CD4-positive, alpha-beta T cell treated with Interleukin-12 subunit alpha and Interleukin-12 subunit beta, for 1 hour (primary cell): ENCODE measurements around the gene ASB10.

ENCODE experiments used
- DNase-seq: peaks from one replicate; pipeline ENCODE4 v3.0.0-alpha.2; 2020

The ASB10 gene

DNA sequence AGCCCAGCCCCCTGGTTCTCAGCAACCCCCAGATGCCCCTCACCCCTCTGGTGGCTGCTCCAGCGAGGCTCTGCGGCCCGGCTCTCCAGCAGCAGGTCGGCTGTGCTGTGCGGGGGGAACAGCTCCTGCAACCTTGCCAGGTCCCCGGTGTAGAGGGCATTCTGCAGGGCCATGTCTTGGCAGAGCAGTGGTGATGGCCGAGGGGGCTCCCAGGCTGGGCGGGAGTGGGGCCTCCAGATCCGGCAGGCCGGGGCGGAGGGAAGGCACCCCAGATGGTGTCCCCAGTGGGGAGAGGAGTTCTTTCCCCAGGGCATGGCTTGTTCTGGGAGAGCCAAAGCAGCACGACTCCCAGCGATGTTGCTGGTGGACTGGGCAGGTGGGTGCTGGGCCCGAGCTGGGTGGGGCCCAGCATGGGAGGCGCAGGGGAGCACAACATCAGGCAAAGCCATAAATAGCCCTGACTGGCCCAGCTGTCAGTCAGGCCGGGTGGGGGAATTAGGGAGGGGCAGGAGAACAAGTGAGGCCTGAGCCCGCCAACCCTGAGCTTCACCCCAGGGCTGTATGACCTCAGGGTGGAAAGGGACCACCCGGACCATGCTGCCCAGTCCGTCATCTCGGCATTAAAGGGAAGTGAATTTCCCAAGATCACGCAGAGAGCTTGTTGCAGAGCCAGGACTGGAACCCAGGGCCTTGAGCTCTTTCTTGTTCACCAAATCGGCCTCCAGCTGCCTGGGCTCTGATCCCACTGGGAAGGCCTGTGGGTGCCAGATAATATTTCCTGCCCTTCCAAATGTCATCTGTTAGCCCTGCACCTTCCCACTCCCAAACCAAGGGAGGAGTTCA, 580 bp upstream of the ASB10 start:
- DNase-seq: no peak

DNA sequence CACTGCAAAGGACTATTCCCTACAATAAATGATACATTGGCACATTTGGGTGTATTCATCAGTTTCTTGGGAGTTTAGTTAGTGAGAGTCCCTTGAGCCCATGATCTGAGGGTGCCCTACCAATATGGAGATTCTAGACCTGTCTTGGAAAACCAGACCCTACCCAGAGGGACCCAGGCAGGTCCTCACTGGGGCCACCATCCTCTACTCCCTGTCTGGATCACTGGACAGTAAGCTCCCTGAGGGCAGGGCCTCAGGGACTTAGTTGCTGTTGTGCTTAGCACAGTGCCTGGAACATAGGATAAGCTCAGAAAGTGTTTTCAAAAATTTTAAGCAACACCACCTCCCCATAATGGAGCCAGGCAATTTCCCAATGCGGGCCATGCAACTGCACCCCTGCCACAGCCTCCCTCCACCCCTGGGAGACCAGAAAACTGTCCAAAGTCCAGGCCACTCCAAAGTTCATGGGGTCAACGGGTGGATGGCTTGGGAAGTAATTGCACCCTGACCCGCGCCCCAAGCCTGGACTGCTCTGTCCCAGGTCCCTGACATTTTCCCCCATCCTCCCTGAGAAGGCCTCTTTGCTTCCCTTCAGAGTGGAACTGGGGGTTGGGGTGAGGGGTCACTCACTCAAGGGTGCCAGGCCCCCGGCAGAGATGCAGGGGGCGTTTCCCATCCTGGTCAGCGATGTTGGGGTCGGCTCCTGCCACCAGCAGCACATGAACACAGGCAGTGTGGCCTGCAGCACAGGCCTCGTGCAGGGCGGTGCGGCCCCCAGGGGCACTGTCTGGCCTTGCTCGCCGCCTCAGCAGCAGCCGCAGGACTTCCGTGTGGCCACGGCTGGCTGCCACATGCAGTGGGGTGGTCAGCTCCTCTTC, 1.0 kb downstream of the ASB10 start:
- DNase-seq: no peak

- no peak for DNase-seq
Measured at GRCh38 chr7:151181011-151181431, 6.0 kb downstream of the ASB10 start.

- no peak for DNase-seq
Measured at GRCh38 chr7:151179946-151180345, 7.1 kb downstream of the ASB10 start.

GRCh38 chr7:151179287-151179860, 7.7 kb downstream of the ASB10 start:
- DNase-seq: no peak

- no peak for DNase-seq
Measured at GRCh38 chr7:151178831-151179230, 8.2 kb downstream of the ASB10 start.

DNA sequence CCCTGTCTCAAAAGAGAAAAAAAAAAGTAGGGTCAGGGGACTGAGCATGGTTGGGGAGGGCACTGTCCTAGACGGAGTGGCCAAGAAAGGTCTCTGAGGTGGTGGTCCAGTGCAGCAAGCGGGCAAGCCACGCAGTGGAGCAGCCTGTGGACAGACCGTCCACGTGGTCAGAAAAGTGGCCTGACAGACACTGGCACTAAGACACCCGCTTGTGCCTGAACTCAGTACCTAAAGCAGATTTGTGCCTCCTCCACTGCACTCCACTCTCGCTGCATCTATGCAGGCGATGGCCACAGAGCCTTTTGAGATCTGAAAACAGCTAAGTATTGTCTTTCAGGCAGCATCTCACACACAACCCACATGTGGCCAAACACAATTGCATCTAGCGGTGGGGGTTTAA, 8.8 kb downstream of the ASB10 start:
- no peak for DNase-seq

DNA sequence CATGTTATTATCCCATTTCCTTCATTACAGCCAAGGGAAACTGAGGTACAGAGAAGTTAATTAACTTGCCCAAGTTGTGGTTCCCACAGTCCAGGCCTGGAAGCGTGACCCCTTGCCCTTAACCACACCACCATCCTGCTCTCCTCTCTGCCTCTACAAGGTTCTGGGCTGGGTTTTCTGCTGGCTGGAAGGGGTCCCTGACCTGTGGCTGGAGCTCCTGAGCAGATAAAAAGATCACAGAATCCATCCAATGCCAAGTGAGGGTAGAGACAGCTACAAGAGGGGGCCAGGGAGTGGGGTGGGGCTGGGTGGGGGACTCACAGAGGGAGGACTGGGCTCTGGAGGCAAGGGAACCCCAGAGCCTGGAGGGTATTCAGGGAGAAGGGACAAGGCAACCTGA, 9.7 kb downstream of the ASB10 start:
- DNase-seq: no peak

GRCh38 chr7:151176401-151176800, 10.6 kb downstream of the ASB10 start:
- no peak for DNase-seq

DNA sequence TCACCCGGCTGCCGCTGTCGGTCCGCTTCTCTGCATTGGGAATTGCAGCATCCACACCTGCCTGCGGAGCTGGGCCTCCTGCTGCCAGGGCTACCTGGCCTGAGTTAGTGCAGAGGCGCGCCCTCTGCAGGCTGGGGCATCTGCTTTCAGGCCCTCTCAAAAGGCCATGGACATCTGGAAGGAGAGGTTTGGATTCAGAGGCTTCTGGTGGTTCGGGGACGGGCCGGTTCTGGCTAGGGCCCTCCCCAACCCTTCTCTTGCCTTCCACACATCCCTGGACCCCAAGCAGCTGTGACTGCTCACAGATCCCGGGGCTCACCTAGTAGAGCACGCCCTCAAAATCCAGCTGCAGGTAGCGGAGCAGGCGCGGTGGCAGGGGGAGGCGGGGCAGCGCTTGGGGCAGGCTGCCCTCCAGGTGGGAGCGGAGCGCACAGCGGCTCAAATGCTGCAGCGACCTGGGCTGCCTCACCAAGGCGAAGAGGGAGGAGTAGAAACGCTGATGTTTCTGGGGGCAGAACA, 11.2 kb downstream of the ASB10 start:
- no peak for DNase-seq

- no peak for DNase-seq
Measured at GRCh38 chr7:151175047-151175792, 11.8 kb downstream of the ASB10 start.

DNA sequence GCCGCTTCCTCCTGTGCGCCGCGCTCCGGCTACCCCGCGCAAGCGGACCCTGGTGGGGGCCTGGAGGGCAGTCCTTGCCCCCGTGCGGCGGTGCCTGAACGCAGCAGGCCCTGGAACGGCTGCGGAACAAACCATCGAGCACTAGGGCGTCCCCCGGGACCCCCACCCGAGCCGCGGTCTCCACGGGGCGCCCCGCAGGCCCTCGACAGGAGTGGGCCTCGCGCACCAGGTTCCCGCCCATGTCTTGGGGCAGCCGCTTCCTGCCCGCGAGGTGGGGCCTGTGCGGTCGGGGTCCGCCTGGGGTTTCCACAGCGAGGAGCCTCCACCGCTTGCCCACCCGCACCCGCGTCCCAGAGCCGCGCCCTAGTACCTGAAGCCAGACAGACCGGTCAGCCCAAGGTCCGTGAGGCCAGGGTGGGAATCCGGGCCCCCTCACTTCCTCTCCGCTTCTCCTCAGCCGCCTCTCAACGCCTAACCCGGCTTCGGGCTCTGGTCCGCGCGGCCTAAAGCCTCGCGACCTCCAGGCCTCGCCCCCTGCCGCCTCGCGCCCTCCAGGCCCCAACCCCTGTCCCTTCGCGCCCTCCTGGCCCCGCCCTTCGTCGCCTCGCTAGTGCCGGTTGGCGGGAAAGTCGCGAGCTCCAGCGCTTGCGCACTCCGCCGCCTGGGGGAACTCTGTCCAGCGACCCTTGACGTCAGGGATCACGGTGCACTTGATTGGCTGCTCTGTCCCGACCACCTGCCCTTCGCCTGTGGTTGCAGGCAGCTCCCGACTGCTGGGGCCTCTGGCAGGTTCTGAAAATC, 12.6 kb downstream of the ASB10 start:
- peak; percentile 31 for DNase-seq

- DNase-seq: no peak
Measured at GRCh38 chr7:151173386-151174245, 13.4 kb downstream of the ASB10 start.

- DNase-seq: peak; percentile 85
Measured at GRCh38 chr7:151172273-151173141, 14.5 kb downstream of the ASB10 start.

DNA sequence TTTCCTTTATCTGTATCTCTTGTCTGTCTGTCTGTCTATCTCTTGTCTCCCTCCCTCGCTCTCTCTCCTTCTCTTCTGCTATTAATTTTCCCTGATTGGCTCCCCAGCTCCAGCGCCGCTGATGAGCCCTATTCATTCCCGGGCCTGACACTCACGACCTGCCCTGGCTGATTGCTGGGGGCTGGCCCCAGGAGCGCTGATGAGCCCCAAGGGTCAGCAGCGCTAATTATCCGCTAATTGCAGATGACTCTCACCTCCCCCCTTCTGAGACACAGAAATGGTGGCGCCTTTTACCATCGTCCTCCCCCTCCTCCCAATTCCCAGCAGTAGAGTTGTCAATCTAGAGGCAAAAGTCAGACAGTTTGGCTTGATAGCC, 18.3 kb downstream of the ASB10 start:
- DNase-seq: no peak

GRCh38 chr7:151168003-151168786, 18.9 kb downstream of the ASB10 start:
- DNase-seq: peak; percentile 68

- DNase-seq: peak; percentile 20
Measured at GRCh38 chr7:151167197-151167961, 19.7 kb downstream of the ASB10 start, which contains the start of gene GBX1. Gene GBX1 (minus strand): TSS chr7:151167694. CDS start chr7:151167548, 146 bp downstream.

DNA sequence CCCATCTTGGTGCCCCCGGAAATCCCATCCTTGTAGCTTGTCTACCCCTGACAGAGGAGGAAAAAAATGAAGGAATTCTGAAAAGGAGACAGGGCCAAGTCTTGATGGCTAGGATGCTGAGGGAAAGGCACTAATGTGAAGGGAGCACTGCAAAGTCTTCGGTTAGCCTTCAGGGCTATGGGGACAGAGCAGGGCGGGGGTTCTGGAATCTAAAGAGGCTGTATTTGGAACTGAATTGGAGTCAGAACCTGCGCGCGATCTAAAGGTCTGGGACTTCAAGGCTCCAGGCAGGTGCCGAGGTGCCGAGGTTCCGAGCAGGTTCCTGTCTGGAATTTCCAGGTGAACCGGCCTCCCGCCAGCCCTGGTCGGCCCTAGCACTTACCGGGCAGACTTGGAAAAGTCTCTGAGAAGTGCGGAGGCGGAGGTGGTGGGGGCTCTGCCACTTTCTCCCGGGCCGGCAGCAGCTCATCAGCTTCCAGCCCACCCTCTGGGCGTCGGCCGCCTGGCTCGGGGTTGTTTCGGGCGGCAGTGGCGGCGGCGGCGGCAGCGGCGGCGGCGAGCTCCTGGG, 20.3 kb downstream of the ASB10 start:
- no peak for DNase-seq
